Measurements from ENCODE around the gene DIDO1.

- TF ChIP-seq CTCF (IDR thresholded peaks at IDR 0.05; ENCODE audit: low read length) (no peak), EZH2 (optimal IDR thresholded peaks at IDR 0.05; ENCODE audit: low read depth, low read length) (no peak), EZH2phosphoT487 (IDR thresholded peaks at IDR 0.05; ENCODE audit: low read length) (no peak)
These were observed 49.8 kb downstream of the DIDO1 start for GRCh38 chr20:62876501-62876901.
